Mucosa of descending colon (tissue), 3 donors: ENCODE measurements around the gene CLCNKA. TPM values are rescaled to one million over a fixed set of nuclear protein-coding genes. Genes with fewer than 3 reads are reported as not detected.
"Not testable (repeated sequence)": the region's sequence is repeated elsewhere in the genome, so short reads cannot be mapped to it uniquely, and the experiment has no call there.

ENCODE experiments used
- ATAC-seq: fragments of 200-7000 bp; cut with Tn5 transposase; one replicate; pipeline ENCODE4 v1.9.1; 2020; ENCODE audit warnings: mild to moderate bottlenecking, moderate library complexity
- DNase-seq, 3 donors: peaks; one replicate each; pipeline ENCODE4 v3.0.0-alpha.2; 2020
- H3K36me3 ChIP-seq: fragments of 200-600 bp; one replicate; pipeline ENCODE4 v1.8.0; 2021; ENCODE audit warnings: low read depth, mild to moderate bottlenecking
- H3K4me1 ChIP-seq: fragments of 200-600 bp; one replicate; pipeline ENCODE4 v1.8.0; 2021; ENCODE audit warnings: low read depth, mild to moderate bottlenecking
- H3K4me3 ChIP-seq: fragments of 200-600 bp; one replicate; pipeline ENCODE4 v1.8.0; 2021; ENCODE audit warnings: mild to moderate bottlenecking
- H3K9me3 ChIP-seq: fragments of 200-600 bp; one replicate; pipeline ENCODE4 v1.8.0; 2021; ENCODE audit warnings: mild to moderate bottlenecking
- intact Hi-C, 2 donors: fragments of 100-400 bp; cut with DNase I in 1 of 2; cut with micrococcal nuclease in 1 of 2; formaldehyde crosslinking; loops; one replicate each; pipeline versions ENCODE4 v1.11.0 to v1.11.1; 2022; cut with DNase I, micrococcal nuclease
- total RNA-seq, 3 donors: library from RNA; stranded (reverse); fragmentation: NEBNext Ultra II Directional in 2 of 3; extraction: Animal tissue kit (Norgen Biotek cat#: 25700) in 2 of 3; gene quantifications; one replicate each; pipeline versions ENCODE4 v1.2.1 to v1.2.4, GENCODE V29; 2021 to 2023
- TF ChIP-seq, protein P1 (sequence below): fragments of 200-600 bp; IDR thresholded peaks from one replicate; pipeline ENCODE4 v1.8.0; 2022; ENCODE audit warnings: antibody characterized with exemption, mild to moderate bottlenecking
- donor health status: DM: no; HTN: no; CAD: no; lungs with moderate emphysema.
- donor health status: DM: no; HTN: no; CAD: no.
- donor health status: DM: no; HTN: yes; CAD: no.

Gene CLCNKA
- total RNA-seq, 3 donors from 2014 or later, result 1.3 to 3.4 TPM; not detected in 1

GRCh38 chr1:16019644-16020277 lies 2.1 kb upstream of the CLCNKA start:
- TF ChIP-seq, protein P1, sequence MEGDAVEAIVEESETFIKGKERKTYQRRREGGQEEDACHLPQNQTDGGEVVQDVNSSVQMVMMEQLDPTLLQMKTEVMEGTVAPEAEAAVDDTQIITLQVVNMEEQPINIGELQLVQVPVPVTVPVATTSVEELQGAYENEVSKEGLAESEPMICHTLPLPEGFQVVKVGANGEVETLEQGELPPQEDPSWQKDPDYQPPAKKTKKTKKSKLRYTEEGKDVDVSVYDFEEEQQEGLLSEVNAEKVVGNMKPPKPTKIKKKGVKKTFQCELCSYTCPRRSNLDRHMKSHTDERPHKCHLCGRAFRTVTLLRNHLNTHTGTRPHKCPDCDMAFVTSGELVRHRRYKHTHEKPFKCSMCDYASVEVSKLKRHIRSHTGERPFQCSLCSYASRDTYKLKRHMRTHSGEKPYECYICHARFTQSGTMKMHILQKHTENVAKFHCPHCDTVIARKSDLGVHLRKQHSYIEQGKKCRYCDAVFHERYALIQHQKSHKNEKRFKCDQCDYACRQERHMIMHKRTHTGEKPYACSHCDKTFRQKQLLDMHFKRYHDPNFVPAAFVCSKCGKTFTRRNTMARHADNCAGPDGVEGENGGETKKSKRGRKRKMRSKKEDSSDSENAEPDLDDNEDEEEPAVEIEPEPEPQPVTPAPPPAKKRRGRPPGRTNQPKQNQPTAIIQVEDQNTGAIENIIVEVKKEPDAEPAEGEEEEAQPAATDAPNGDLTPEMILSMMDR, result no peak
- H3K4me3 ChIP-seq, result no peak overlapping the region
- intact Hi-C loops, result no loop called here
- no peaks in the 10 kb centered on the region for H3K36me3 ChIP-seq
- DNase-seq, result no peak
- H3K4me1 ChIP-seq, result no peaks in the 10 kb centered on the region
- no peak for ATAC-seq
- H3K9me3 ChIP-seq, result no peaks in the 10 kb centered on the region

GRCh38 chr1:16020325-16020724 lies 1.5 kb upstream of the CLCNKA start:
- Histone ChIP-seq H3K4me3 (no peak overlapping the region), H3K9me3 (no peaks in the 10 kb centered on the region), H3K36me3 (no peaks in the 10 kb centered on the region), H3K4me1 (no peaks in the 10 kb centered on the region)
- no peak for ATAC-seq
- DNase-seq, result no peak
- TF ChIP-seq, protein P1, result no peak
- intact Hi-C loops, result no loop called here

DNA sequence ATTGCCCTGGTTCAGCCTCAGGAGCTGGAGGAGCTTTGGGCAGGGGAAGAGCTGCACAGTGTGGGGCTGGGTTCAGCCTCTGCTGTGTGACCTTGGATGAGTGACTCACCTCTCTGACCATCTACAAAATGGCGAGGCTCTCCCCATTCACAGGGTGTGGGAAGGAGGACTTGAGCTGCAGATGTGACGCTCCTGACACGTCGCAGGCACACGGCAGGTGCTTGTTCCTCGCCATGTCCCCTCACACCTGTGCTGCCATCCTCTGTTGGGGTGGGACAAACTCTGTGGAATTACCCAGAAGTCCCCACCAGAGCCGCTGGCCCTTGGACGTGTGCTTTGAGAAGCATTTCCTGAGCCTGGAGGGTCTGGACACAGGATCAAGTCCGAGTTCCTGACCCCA lies 958 bp upstream of the CLCNKA start:
- H3K4me1 ChIP-seq, intact Hi-C loops, H3K36me3 ChIP-seq, H3K9me3 ChIP-seq, H3K4me3 ChIP-seq, DNase-seq: not testable (repeated sequence)
- ATAC-seq, result peak; percentile 8

- no peak overlapping the region for H3K4me3 ChIP-seq
- H3K9me3 ChIP-seq, result no peaks in the 10 kb centered on the region
- no peak for ATAC-seq
- intact Hi-C loops, result no loop called here
- TF ChIP-seq, protein P1, result no peak
- no peak for DNase-seq
- peaks cover 8% of the 10 kb centered on the region for H3K4me1 ChIP-seq
- H3K36me3 ChIP-seq, result no peaks in the 10 kb centered on the region
Measured at GRCh38 chr1:16022393-16022792, 557 bp downstream of the CLCNKA start.

DNA sequence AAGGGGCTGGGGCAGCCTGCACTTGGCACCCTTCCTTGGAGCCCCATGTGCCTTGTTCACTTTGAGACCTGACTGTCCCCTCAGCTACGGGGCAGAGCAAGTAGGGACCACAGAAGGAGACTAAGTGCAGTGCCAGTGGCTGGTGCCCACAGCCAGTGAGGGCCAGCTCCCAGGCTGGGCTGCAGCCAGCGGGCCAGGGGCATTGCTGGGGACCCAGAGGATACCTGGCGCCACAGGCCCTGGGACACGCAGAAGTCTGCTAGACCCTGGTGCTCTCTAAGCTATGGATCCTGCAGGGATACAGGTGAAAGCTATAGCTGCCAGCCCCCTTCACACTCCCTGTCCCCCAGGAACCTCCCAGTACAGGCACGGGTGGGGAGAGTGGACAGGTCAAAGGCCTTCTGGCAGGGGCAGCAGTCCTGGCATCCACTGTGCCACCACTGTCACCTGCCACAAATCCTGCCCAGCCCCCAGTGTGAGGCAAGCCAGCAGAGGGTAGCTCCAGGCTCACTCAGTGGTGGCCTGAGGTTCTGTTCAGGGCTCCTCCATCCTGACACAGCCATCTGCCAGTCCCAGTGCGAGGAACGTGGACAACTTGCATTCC lies 1.3 kb downstream of the CLCNKA start:
- no peak overlapping the region for H3K4me3 ChIP-seq
- DNase-seq (no peak), ATAC-seq (no peak)
- H3K9me3 ChIP-seq, result no peaks in the 10 kb centered on the region
- TF ChIP-seq, protein P1, result no peak
- H3K36me3 ChIP-seq, result no peaks in the 10 kb centered on the region
- intact Hi-C loops, result no loop called here
- peaks cover 8% of the 10 kb centered on the region for H3K4me1 ChIP-seq

DNA sequence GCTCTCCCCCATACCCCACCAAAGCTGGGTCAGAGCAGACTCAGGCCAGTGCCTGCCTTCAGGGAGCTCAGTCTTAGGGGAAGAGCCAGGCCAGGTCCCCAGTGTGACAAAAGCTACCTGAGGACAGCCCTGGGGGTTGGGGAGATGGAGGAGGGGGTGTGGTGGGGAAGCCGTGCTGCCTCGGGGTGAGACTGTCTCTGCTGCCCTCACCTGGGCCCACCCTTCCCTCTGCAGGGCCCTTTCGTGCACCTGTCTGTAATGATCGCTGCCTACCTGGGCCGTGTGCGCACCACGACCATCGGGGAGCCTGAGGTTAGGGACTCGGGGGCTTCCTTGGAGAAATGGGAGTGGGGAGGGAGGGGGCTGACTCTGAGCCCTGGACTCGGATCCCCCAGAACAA lies 4.5 kb downstream of the CLCNKA start:
- not testable (repeated sequence) for DNase-seq

More for the DNA sequence above, 4.5 kb downstream of the CLCNKA start:
- H3K9me3 ChIP-seq, H3K4me1 ChIP-seq, H3K36me3 ChIP-seq, ATAC-seq, H3K4me3 ChIP-seq, intact Hi-C loops: not testable (repeated sequence)
